Measurements from ENCODE around the gene BARD1.

DNA sequence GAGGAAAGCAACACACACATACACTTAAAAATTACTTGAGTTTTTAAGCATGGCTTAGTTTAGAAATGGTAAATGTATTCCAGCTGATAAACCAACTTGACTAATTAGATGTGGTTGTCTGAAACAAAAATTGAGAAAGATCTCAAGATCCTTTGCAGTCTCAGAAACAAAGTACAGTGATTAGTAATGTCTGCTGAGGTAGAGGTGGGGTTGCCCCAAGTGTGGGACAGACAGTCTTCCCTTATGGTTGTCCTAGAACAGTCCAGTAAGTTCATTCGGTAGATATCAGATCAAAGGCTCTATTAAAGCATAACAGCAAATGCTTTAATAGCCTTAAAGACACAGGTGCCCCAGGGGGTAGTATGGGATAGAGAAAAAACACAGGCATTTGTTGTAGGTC, 94.5 kb downstream of the BARD1 start:
- no peak for TF ChIP-seq EZH2 (IDR thresholded peaks at IDR 0.05; ENCODE audit: borderline replicate concordance, low read length)
- TF ChIP-seq, protein P1, sequence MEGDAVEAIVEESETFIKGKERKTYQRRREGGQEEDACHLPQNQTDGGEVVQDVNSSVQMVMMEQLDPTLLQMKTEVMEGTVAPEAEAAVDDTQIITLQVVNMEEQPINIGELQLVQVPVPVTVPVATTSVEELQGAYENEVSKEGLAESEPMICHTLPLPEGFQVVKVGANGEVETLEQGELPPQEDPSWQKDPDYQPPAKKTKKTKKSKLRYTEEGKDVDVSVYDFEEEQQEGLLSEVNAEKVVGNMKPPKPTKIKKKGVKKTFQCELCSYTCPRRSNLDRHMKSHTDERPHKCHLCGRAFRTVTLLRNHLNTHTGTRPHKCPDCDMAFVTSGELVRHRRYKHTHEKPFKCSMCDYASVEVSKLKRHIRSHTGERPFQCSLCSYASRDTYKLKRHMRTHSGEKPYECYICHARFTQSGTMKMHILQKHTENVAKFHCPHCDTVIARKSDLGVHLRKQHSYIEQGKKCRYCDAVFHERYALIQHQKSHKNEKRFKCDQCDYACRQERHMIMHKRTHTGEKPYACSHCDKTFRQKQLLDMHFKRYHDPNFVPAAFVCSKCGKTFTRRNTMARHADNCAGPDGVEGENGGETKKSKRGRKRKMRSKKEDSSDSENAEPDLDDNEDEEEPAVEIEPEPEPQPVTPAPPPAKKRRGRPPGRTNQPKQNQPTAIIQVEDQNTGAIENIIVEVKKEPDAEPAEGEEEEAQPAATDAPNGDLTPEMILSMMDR (IDR thresholded peaks at IDR 0.05; ENCODE audit: low read length) = no peak

Data from OCI-LY1 (cell line).